H1 (cell line): ENCODE data around the gene SEC14L6. TPM values are rescaled to one million over a fixed set of nuclear protein-coding genes. Genes with fewer than 3 reads are reported as not detected.

Source experiments
- CTCF ChIA-PET: fragments of 300-600 bp; sonication (Branson Sonifier 250); formaldehyde crosslinking; loops from one replicate; lab custom pipeline; 2021; ENCODE audit not compliant: partially characterized antibody; lab: Charles Lee
- POLR2A ChIA-PET: fragments of 300-600 bp; sonication (Branson Sonifier 250); formaldehyde crosslinking; loops from one replicate; lab custom pipeline; 2021; ENCODE audit warnings: inconsistent platforms; ENCODE audit not compliant: partially characterized antibody; lab: Charles Lee
- DNase-seq, 2 experiments: peaks; one replicate each; pipeline versions ENCODE4 v3.0.0 to v3.0.0-alpha.2; 2010 to 2022; ENCODE audit warnings: low spot score in 2 of 2, low read depth in 1 of 2, mixed read lengths in 1 of 2
- FAIRE-seq: peaks from 2 replicates; lab custom pipeline; 2011; peaks lifted over from hg19 to GRCh38; lab: Jason Lieb, UNC
- H2AFZ ChIP-seq: 2 replicates; pipeline ENCODE4 v1.8.1; 2012; ENCODE audit warnings: low read length, inconsistent platforms
- H2AK5ac ChIP-seq: 2 replicates; pipeline ENCODE4 v1.6.1; 2013; ENCODE audit warnings: low read depth, low read length
- H2BK120ac ChIP-seq: replicated peaks from 2 replicates; pipeline ENCODE3; 2013; ENCODE audit warnings: low read depth, low read length, inconsistent platforms
- H2BK12ac ChIP-seq: 2 replicates; pipeline ENCODE4 v1.6.1; 2013; ENCODE audit warnings: low read depth, low read length
- H2BK15ac ChIP-seq: 2 replicates; pipeline ENCODE4 v1.6.1; 2013; ENCODE audit warnings: low read length
- H2BK20ac ChIP-seq: 2 replicates; pipeline ENCODE4 v1.6.1; 2013; ENCODE audit warnings: low read length
- H2BK5ac ChIP-seq: 2 replicates; pipeline ENCODE4 v1.6.1; 2013; ENCODE audit warnings: low read depth, low read length
- H3K14ac ChIP-seq: 2 replicates; pipeline ENCODE4 v1.6.1; 2013; ENCODE audit warnings: inconsistent platforms; ENCODE audit not compliant: insufficient read length
- H3K18ac ChIP-seq: 2 replicates; pipeline ENCODE4 v1.6.1; 2013; ENCODE audit warnings: low read length; ENCODE audit errors: extremely low read depth
- H3K23ac ChIP-seq: 2 replicates; pipeline ENCODE4 v1.6.1; 2013; ENCODE audit warnings: inconsistent platforms; ENCODE audit not compliant: insufficient read length
- H3K23me2 ChIP-seq: 2 replicates; pipeline ENCODE4 v1.6.1; 2013; ENCODE audit warnings: low read depth, low read length
- H3K27ac ChIP-seq: 2 replicates; pipeline ENCODE4 v1.6.1; 2011; ENCODE audit warnings: low read depth, low read length, inconsistent platforms
- H3K27me3 ChIP-seq, 4 experiments: replicated peaks in 1 of 4; 1 replicate in 1 of 4; 2 replicates in 3 of 4; pipeline versions ENCODE4 v1.6.1 to v1.8.1; 2011 to 2013; ENCODE audit warnings: low read length in 3 of 4, mild to moderate bottlenecking in 3 of 4, inconsistent platforms in 2 of 4, mixed read lengths in 2 of 4, moderate library complexity in 1 of 4; ENCODE audit not compliant: control insufficient read depth in 3 of 4, insufficient read depth in 3 of 4; ENCODE audit errors: extremely low read depth in 1 of 4
- H3K36me3 ChIP-seq, 4 experiments: 2 replicates each; pipeline versions ENCODE4 v1.6.1 to v1.8.1; 2011 to 2013; ENCODE audit warnings: mild to moderate bottlenecking in 4 of 4, low read length in 3 of 4, moderate library complexity in 2 of 4, control low read depth in 1 of 4, inconsistent platforms in 1 of 4; ENCODE audit not compliant: insufficient read depth in 4 of 4, control insufficient read depth in 2 of 4
- H3K4ac ChIP-seq: replicated peaks from 2 replicates; pipeline ENCODE3; 2013; ENCODE audit warnings: low read length, low read depth, mixed read lengths, inconsistent platforms; ENCODE audit not compliant: insufficient read length
- H3K4me1 ChIP-seq, 4 experiments: replicated peaks in 1 of 4; 1 replicate in 1 of 4; 2 replicates in 3 of 4; pipeline versions ENCODE4 v1.6.1 to v1.8.1; 2011 to 2013; ENCODE audit warnings: low read length in 3 of 4, inconsistent platforms in 2 of 4, mixed read lengths in 1 of 4; ENCODE audit not compliant: insufficient read depth in 4 of 4, control insufficient read depth in 3 of 4
- H3K4me2 ChIP-seq, 2 experiments: 2 replicates each; pipeline versions ENCODE4 v1.6.1 to v1.8.1; 2011 to 2013; ENCODE audit warnings: low read depth in 2 of 2, low read length in 2 of 2, control low read depth in 1 of 2, inconsistent platforms in 1 of 2, mild to moderate bottlenecking in 1 of 2; ENCODE audit not compliant: insufficient read depth in 1 of 2
- H3K4me3 ChIP-seq, 4 experiments: fragments of 200-600, 300-600 bp in 1 of 4; sonication (generic), shearing (Covaris generic), sonication (Bioruptor Twin) in 1 of 4; 2 replicates each; pipeline versions ENCODE4 v1.5.1 to v1.8.1; 2011 to 2016; ENCODE audit warnings: low read length in 4 of 4, low read depth in 3 of 4, control low read depth in 2 of 4, inconsistent platforms in 2 of 4, mild to moderate bottlenecking in 2 of 4, mixed read lengths in 1 of 4, moderate library complexity in 1 of 4; ENCODE audit not compliant: insufficient read depth in 2 of 4; ENCODE audit errors: extremely low read depth in 1 of 4
- H3K56ac ChIP-seq: replicated peaks from 2 replicates; pipeline ENCODE3; 2013; ENCODE audit warnings: low read depth, mild to moderate bottlenecking, mixed read lengths, low read length, inconsistent platforms; ENCODE audit not compliant: insufficient read length
- H3K79me1 ChIP-seq: 2 replicates; pipeline ENCODE4 v1.6.1; 2013; ENCODE audit warnings: low read depth, low read length, control low read depth
- H3K79me2 ChIP-seq, 2 experiments: 2 replicates each; pipeline versions ENCODE4 v1.6.1 to v1.8.1; 2012 to 2013; ENCODE audit warnings: low read length in 2 of 2, mild to moderate bottlenecking in 2 of 2, inconsistent platforms in 1 of 2; ENCODE audit not compliant: insufficient read depth in 2 of 2, control insufficient read depth in 1 of 2
- H3K9ac ChIP-seq, 4 experiments: replicated peaks in 1 of 4; 1 replicate in 1 of 4; 2 replicates in 3 of 4; pipeline versions ENCODE4 v1.6.1 to v1.8.1; 2011 to 2013; ENCODE audit warnings: low read depth in 3 of 4, low read length in 3 of 4, control low read depth in 2 of 4, mild to moderate bottlenecking in 2 of 4, moderate library complexity in 2 of 4, inconsistent platforms in 1 of 4; ENCODE audit errors: extremely low read depth in 1 of 4
- H3K9me3 ChIP-seq, 2 experiments: 2 replicates each; pipeline versions ENCODE4 v1.6.1 to v1.8.1; 2012 to 2013; ENCODE audit warnings: mild to moderate bottlenecking in 2 of 2, moderate library complexity in 2 of 2, control low read depth in 1 of 2, inconsistent platforms in 1 of 2, low read depth in 1 of 2, low read length in 1 of 2, mixed read lengths in 1 of 2; ENCODE audit not compliant: insufficient read depth in 2 of 2
- H4K20me1 ChIP-seq, 2 experiments: replicated peaks in 1 of 2; 2 replicates each; pipeline versions ENCODE3 to v1.8.1; 2011 to 2013; ENCODE audit warnings: inconsistent platforms in 2 of 2, low read length in 2 of 2, mild to moderate bottlenecking in 1 of 2; ENCODE audit not compliant: insufficient read depth in 2 of 2, control insufficient read depth in 1 of 2
- H4K5ac ChIP-seq: 2 replicates; pipeline ENCODE4 v1.6.1; 2013; ENCODE audit warnings: low read length, low read depth, mixed read lengths, inconsistent platforms; ENCODE audit not compliant: insufficient read length
- H4K8ac ChIP-seq: 2 replicates; pipeline ENCODE4 v1.8.0; 2013; ENCODE audit warnings: mild to moderate bottlenecking, moderate library complexity, low read length, inconsistent platforms; ENCODE audit not compliant: insufficient read depth; ENCODE audit errors: extremely low read depth
- H4K91ac ChIP-seq: replicated peaks from 2 replicates; pipeline ENCODE3; 2013; ENCODE audit warnings: low read length, mixed read lengths, inconsistent platforms; ENCODE audit not compliant: insufficient read length
- CEBPB ChIP-seq: IDR thresholded peaks from 2 replicates; pipeline ENCODE4 v1.6.1; 2012; ENCODE audit warnings: low read depth, low read length
- CREB1 ChIP-seq: IDR thresholded peaks from 2 replicates; pipeline ENCODE4 v1.6.1; 2012; ENCODE audit warnings: inconsistent platforms
- MAX ChIP-seq: IDR thresholded peaks from 2 replicates; pipeline ENCODE4 v1.6.1; 2012; ENCODE audit warnings: inconsistent platforms
- POLR2AphosphoS5 ChIP-seq: IDR thresholded peaks from 2 replicates; pipeline ENCODE4 v1.6.1; 2011; ENCODE audit warnings: low read depth, low read length
- RFX5 ChIP-seq: IDR thresholded peaks from 2 replicates; pipeline ENCODE4 v1.6.1; 2011; ENCODE audit warnings: low read depth, low read length, improper control_type of control experiment, borderline replicate concordance
- SP4 ChIP-seq: IDR thresholded peaks from 2 replicates; pipeline ENCODE4 v1.6.1; 2012; ENCODE audit warnings: low read length, inconsistent platforms
- WGBS, 2 experiments: shearing (Covaris generic) in 1 of 2; methylation state at CpG; one replicate each; pipeline versions ENCODE4 v1.1.6 to v1.1.7; 2013 to 2015; ENCODE audit warnings: low lambda C conversion rate in 2 of 2, mixed read lengths in 2 of 2, inconsistent platforms in 1 of 2, low coverage in 1 of 2, missing lambda C conversion rate in 1 of 2; ENCODE audit not compliant: insufficient replicate concordance in 2 of 2, insufficient coverage in 1 of 2, insufficient read length in 1 of 2; ENCODE audit errors: extremely low coverage in 1 of 2, missing lambda C conversion rate in 1 of 2; 5-methylcytosine and 5-hydroxymethylcytosine counted together
- polyA plus RNA-seq, 7 experiments: library from polyadenylated mRNA; depleted of rRNA in 3 of 7; stranded (reverse) in 5 of 7; unstranded in 2 of 7; fragments of >200 nt in 5 of 7; fragments of 200-250 nt in 2 of 7; gene quantifications; 1 replicate in 5 of 7; 2 replicates in 1 of 7; 4 replicates in 1 of 7; pipeline versions ENCODE4 v1.2.1 to v1.2.3, GENCODE V29; 2011 to 2013; ENCODE audit warnings: missing spikeins in 2 of 7, mixed read lengths in 2 of 7
- total RNA-seq: library from RNA; stranded (reverse); fragmentation: NEBNext Ultra II Directional; extraction: Animal tissue kit (Norgen Biotek cat#: 25700); gene quantifications from 2 replicates; pipeline ENCODE4 v1.2.1, GENCODE V29; 2021
- TF ChIP-seq, protein P1 (sequence below), 3 experiments: IDR thresholded peaks; 1 replicate in 2 of 3; 2 replicates in 1 of 3; pipeline versions ENCODE4 v1.5.1 to v1.6.1; 2011; ENCODE audit warnings: low read length in 3 of 3, mild to moderate bottlenecking in 3 of 3, inconsistent platforms in 2 of 3, low read depth in 1 of 3, moderate library complexity in 1 of 3; ENCODE audit not compliant: insufficient read depth in 1 of 3; ENCODE audit errors: control extremely low read depth in 1 of 3

SEC14L6 gene
- total and polyA plus RNA-seq, 2 of the 8 experiments (the other 6 are each of a cell fraction or from before 2014, with no cell fraction given): 0.63 to 2.1 TPM

- Histone ChIP-seq H4K91ac (no peak overlapping the region), H3K23me2 (no peaks in the 10 kb centered on the region), H4K8ac (no peak overlapping the region), H3K4me3 (no peak overlapping the region), H3K9me3 (no peaks in the 10 kb centered on the region), H2BK120ac (no peak overlapping the region), H3K14ac (no peak overlapping the region), H3K18ac (no peak overlapping the region), H3K27me3 (no peaks in the 10 kb centered on the region), H3K9ac (no peak overlapping the region), H3K79me1 (no peaks in the 10 kb centered on the region), H3K36me3 (no peaks in the 10 kb centered on the region), H3K56ac (no peak overlapping the region), H4K5ac (no peak overlapping the region), H4K20me1 (no peaks in the 10 kb centered on the region), H3K27ac (no peak overlapping the region), H2AFZ (no peak overlapping the region), H2BK15ac (no peak overlapping the region), H2BK12ac (no peak overlapping the region), H3K4ac (no peak overlapping the region), H2BK20ac (no peak overlapping the region), H2AK5ac (no peak overlapping the region), H2BK5ac (no peak overlapping the region), H3K4me2 (no peak overlapping the region), H3K4me1 (no peaks in the 10 kb centered on the region), H3K23ac (no peak overlapping the region), H3K79me2 (no peaks in the 10 kb centered on the region)
- TF ChIP-seq SP4: no peak
- TF ChIP-seq CEBPB: no peak
- no peak for TF ChIP-seq POLR2AphosphoS5
- no peak for TF ChIP-seq MAX
- no peak for TF ChIP-seq CREB1
- TF ChIP-seq, protein P1, sequence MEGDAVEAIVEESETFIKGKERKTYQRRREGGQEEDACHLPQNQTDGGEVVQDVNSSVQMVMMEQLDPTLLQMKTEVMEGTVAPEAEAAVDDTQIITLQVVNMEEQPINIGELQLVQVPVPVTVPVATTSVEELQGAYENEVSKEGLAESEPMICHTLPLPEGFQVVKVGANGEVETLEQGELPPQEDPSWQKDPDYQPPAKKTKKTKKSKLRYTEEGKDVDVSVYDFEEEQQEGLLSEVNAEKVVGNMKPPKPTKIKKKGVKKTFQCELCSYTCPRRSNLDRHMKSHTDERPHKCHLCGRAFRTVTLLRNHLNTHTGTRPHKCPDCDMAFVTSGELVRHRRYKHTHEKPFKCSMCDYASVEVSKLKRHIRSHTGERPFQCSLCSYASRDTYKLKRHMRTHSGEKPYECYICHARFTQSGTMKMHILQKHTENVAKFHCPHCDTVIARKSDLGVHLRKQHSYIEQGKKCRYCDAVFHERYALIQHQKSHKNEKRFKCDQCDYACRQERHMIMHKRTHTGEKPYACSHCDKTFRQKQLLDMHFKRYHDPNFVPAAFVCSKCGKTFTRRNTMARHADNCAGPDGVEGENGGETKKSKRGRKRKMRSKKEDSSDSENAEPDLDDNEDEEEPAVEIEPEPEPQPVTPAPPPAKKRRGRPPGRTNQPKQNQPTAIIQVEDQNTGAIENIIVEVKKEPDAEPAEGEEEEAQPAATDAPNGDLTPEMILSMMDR (IDR thresholded peaks at IDR 0.05; ENCODE audit: control extremely low read depth in 1 of 3, insufficient read depth in 1 of 3, low read depth in 1 of 3, low read length in 3 of 3): no peak
- TF ChIP-seq RFX5: no peak
- no peak for DNase-seq
- WGBS, 2 experiments: 86% methylated on average over 5 of the region's 5 CpGs; no CpG with 5 or more reads in 1 of the 2 experiments
- ChIA-PET CTCF (no interaction called here), POLR2A (no interaction called here)
- no peak for FAIRE-seq
Measured at GRCh38 chr22:30481711-30482110, 64.8 kb downstream of the SEC14L6 start.
